Activated naive CD8-positive, alpha-beta T cell (primary cell): ENCODE measurements around the gene AXIN2.

ENCODE experiments used
- H3K27ac Mint-ChIP-seq: one replicate; pipeline ENCODE4 v1.8.0; 2021; ENCODE audit warnings: mixed read lengths
- H3K27me3 Mint-ChIP-seq: one replicate; pipeline ENCODE4 v1.8.0; 2021; ENCODE audit warnings: mixed read lengths
- H3K36me3 Mint-ChIP-seq: one replicate; pipeline ENCODE4 v1.8.0; 2021; ENCODE audit warnings: mixed read lengths
- H3K4me1 Mint-ChIP-seq: one replicate; pipeline ENCODE4 v1.8.0; 2021; ENCODE audit warnings: low read depth, mixed read lengths
- H3K4me3 Mint-ChIP-seq: one replicate; pipeline ENCODE4 v1.8.0; 2021; ENCODE audit warnings: mild to moderate bottlenecking, mixed read lengths
- H3K9me3 Mint-ChIP-seq: one replicate; pipeline ENCODE4 v1.8.0; 2021; ENCODE audit warnings: low read depth, mixed read lengths

Gene AXIN2

DNA sequence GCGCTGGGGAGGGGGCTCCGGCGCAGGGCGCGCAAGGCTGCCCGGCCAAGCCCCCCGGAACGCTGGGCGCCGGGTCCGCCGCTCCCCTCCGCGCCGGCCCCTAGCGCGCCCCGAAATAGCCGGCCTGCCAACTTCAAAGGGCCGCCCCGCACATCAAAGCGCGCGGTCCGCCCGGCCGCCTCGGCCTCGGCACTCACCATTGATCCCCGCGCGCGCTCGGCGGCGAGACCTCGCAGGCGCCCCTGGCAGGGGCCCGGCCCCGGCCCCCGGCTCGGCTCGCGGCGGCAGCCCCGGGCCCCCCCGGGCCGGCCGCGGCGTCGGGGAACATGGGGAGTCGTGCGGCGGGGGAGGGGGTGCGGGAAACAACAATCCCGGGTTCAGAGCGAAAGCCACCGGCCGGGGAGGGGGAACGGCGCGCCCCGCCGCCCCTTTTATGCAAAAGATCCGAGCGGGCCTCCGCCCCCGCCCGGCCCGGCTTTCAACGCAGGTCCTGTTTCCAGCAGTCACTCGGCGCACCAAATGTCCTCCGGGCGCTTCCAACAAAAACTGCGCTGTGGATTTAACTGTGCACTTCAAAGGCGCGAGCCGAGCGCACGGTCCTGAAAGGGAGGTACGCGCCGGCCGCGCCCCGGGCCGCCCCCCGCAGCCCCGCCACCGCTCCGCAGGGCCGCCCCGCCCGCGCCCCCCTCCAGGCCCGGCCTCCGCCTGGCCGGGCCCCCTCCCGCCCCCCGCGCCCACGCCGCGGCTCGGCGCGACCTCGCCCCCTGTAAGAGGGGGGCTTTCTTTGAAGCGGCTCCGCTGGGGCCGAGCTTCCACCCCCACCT lies 608 bp downstream of the AXIN2 start:
- Mint-ChIP-seq H3K9me3 (no peaks in the 10 kb centered on the region), H3K4me3 (peak overlapping the region; percentile 70), H3K4me1 (peaks cover 31% of the 10 kb centered on the region), H3K36me3 (no peaks in the 10 kb centered on the region), H3K27ac (peak overlapping the region; percentile 46), H3K27me3 (no peaks in the 10 kb centered on the region)

DNA sequence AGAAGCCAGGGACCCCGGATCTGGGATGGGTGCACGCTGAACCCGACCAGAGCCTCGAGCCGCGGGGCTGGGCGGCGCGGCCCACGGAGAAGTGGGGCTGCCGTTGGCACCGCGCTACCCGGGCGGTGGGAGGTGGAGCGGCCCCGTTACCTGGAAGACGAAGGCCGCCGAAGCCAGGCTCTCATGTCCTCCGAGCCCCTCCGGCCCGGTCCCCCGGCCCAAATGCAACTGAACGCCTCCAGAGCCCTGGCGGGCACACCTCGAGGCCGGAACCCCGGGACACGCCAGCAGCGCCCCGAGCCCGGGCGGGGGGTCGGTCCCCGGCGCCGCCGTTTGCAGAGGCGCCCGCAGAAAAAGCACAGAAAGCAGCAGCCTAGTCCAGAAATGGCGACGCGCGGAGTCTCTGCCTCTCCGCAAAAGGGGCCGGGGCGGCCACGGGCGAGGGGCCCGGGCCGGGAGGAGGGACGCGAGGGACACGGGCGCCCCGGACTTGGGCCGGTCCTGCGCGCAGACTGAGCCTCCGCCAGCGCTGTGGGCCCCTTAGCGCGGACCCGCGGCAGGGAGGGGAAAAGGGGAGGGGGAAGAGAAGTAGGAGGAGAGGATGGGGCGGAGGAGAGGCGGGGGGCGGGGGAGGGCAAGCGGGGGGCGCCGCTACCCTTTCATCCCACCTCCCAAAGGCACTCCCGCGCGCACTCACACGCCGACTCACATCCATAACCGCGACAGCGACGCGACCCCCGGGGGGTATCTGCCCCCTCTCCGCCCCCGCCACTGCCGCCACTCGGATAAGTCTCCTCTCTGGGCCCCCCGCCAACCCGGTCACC lies 1.4 kb downstream of the AXIN2 start:
- no peaks in the 10 kb centered on the region for H3K36me3 Mint-ChIP-seq
- H3K4me3 Mint-ChIP-seq: peak overlapping the region; percentile 62
- H3K9me3 Mint-ChIP-seq: no peaks in the 10 kb centered on the region
- H3K27ac Mint-ChIP-seq: no peak overlapping the region
- no peaks in the 10 kb centered on the region for H3K27me3 Mint-ChIP-seq
- peaks cover 31% of the 10 kb centered on the region for H3K4me1 Mint-ChIP-seq

DNA sequence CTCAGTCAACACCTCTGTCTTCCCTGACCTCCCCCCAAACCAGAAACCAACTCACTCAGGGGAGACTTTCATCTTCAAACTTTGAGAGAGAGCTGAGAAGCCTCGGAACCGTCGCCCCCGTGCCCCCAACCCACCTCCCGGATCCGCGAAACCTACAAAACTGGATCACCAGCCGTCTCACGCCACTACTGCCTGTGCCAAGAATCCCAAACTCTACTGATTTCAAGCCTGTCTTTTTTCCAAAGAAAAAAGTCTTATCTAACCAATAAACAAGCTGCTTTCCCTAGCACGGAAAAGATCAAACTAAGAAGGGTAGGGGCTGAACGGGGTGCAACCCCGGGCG lies 2.0 kb downstream of the AXIN2 start:
- Mint-ChIP-seq H3K27ac (peak overlapping the region; percentile 86), H3K27me3 (no peaks in the 10 kb centered on the region), H3K9me3 (no peaks in the 10 kb centered on the region), H3K36me3 (no peaks in the 10 kb centered on the region), H3K4me1 (peaks cover 33% of the 10 kb centered on the region), H3K4me3 (no peak overlapping the region)

DNA sequence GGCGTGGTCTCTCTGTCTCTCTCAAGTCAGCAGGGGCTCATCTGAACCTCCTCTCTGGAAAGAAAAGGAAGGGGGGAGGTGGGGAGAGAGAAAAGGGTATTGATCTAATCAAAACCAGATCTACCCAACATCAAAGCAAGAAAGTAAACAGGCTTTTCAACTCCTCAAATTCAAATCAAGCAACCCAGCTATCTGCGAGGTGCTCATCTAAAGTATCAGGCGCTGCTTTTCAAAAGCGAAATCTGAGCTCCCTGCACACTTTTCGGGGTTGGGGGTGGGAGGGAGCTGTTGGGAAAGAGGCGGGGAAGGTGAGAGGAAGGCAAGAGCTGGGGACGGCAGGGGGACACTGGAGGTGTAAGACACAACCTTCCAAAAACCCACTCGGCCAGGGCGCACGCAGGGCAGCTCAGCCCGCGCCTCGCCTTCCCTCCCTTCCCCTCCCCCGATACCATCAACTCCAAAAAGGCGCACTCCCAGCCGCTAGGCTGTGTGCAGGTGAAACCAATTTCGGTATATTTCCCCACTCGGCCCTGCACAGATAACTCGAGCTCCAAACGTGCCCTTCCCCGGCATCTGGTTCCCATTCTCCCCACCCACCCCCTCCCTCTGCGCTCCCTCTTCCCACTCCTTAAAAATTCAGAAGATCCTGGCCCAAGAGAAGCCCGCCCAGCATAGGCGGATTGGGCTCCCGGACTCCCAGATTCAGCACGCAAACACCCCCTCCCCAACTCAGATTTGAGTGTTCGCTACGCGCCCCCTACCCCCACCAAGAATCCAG lies 2.6 kb downstream of the AXIN2 start:
- H3K4me3 Mint-ChIP-seq: no peak overlapping the region
- H3K4me1 Mint-ChIP-seq: peaks cover 33% of the 10 kb centered on the region
- no peaks in the 10 kb centered on the region for H3K27me3 Mint-ChIP-seq
- H3K9me3 Mint-ChIP-seq: no peaks in the 10 kb centered on the region
- peaks cover 2% of the 10 kb centered on the region for H3K36me3 Mint-ChIP-seq
- no peak overlapping the region for H3K27ac Mint-ChIP-seq

DNA sequence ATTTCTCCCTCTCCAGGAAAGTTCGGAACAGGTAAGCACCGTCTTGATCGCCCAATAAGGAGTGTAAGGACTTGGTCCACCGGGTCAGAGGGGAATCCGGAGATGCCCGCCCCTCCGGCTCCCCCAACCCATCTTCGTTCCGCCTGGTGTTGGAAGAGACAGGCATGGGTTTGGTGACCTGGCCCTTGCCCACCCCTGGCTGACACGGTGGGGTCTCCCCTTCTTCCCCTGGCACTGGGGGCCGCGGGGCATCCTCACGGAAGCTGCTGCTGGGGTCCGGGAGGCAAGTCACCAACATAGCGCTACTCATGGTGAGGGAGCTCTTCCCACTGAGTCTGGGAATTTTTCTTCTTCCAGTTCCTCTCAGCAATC lies 3.2 kb downstream of the AXIN2 start:
- Mint-ChIP-seq H3K9me3 (no peaks in the 10 kb centered on the region), H3K27me3 (no peaks in the 10 kb centered on the region), H3K27ac (no peak overlapping the region), H3K4me3 (no peak overlapping the region), H3K4me1 (peaks cover 32% of the 10 kb centered on the region), H3K36me3 (peaks cover 2% of the 10 kb centered on the region)

DNA sequence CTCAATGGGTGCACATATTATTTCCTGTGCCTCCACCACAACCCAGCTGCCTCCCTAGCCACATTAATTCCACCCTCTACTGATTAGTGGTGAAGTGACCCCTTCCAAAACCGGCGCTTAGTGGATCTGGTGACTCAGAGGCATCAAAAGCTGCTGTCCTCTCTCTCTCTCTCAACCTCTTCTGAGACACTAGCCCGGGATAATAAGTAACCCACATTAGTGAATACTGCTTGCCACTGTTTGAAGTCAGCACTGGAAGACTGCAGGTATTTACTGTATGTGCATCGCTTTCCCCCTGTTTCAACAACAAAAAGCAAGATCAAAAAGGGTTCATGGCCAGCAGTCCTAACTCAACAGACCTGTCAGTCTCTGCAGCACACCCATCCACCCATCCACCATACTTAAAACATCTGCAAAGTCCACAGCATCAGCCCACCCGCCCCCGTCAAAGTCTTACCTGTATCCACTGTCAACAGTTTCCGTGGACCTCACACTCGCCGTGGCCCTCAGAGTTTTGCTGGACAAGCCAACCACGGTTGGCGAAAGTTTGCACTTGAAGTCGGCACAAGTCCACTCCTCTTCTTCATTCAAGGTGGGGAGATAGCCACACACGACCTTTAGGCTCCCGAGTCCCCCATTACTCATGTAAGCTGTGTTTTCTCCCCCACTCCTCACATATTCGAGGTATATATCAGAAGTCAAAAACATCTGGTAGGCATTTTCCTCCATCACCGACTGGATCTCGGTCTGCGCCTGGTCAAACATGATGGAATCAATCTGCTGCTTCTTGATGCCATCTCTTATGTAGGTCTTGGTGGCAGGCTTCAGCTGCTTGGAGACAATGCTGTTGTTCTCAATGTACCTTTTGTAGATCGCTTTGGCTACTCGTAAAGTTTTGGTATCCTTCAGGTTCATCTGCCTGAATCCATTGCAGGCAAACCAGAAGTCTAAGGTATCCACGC lies 3.8 kb downstream of the AXIN2 start:
- no peaks in the 10 kb centered on the region for H3K9me3 Mint-ChIP-seq

DNA sequence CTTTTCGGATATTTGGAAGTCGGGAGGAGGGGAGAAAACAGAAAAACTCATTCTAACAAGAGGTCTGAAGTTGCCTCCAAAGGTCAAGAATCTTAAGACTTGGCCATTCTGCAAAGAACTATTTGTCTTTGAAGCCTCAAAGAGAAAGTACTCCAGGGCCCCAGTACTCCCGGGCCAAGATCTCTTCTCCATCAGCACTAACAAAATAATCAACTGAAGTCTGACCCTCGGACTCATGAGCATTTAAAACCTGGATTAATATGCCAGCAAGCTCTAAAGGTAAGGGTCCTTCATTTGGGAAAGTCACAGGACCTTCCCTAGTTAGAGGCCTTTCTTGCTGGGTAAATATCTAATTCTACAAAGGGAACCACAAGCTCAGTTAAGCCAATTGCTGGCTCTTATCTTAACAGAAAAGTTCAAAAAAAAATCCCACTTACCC lies 4.5 kb downstream of the AXIN2 start:
- H3K4me3 Mint-ChIP-seq: no peak overlapping the region
- H3K9me3 Mint-ChIP-seq: no peaks in the 10 kb centered on the region
- H3K4me1 Mint-ChIP-seq: peaks cover 34% of the 10 kb centered on the region
- no peak overlapping the region for H3K27ac Mint-ChIP-seq
- no peaks in the 10 kb centered on the region for H3K27me3 Mint-ChIP-seq
- peaks cover 5% of the 10 kb centered on the region for H3K36me3 Mint-ChIP-seq

More for the DNA sequence above, 3.8 kb downstream of the AXIN2 start:
- Mint-ChIP-seq H3K36me3 (peaks cover 5% of the 10 kb centered on the region), H3K27ac (no peak overlapping the region), H3K4me1 (peaks cover 31% of the 10 kb centered on the region), H3K27me3 (no peaks in the 10 kb centered on the region), H3K4me3 (no peak overlapping the region)

DNA sequence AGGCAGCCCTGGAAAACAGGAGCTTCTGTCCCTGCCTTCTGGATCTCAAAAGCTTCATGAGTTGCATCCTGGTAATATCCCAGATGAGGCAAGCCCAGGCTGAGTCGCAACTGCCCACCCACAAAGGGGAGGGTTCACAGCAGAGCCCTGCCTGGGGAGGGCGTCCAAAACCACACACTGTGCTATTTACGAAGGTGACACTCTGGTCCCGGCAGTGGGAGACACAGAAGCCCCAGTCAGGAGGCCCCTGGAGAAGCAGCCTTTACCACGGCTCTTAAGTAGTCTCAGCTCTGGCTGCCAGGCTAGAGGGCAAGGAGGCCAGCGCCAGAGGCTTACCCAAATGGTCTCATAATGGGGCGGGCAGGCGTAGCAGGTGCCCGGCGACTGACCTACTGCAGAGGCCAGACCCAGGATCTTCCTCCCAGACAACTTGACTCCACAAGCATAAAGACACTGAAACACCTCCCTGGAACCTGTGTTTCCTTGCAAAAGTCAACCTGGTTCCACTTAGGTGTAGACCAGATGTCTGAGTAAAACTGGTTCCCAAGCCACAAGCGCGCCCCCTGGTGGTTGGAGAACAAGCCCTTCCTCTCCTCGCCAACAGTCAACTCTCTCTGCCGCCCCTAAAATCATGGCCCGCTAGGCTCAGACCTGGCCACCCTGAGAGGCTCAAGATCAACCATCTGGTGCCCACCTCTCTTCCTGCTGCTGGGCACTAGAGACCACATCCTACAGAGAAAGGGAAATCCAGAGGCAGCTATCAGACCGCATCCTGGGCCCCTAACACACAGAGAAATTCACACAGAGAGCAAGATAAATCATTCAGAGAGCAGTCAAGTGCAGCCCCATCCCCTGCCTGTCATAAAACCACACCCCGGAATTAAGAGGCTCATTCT lies 5.2 kb downstream of the AXIN2 start:
- Mint-ChIP-seq H3K4me1 (peaks cover 36% of the 10 kb centered on the region), H3K9me3 (no peaks in the 10 kb centered on the region), H3K4me3 (peak overlapping the region; percentile 13), H3K27me3 (no peaks in the 10 kb centered on the region), H3K36me3 (peaks cover 5% of the 10 kb centered on the region), H3K27ac (peak overlapping the region; percentile 22)

DNA sequence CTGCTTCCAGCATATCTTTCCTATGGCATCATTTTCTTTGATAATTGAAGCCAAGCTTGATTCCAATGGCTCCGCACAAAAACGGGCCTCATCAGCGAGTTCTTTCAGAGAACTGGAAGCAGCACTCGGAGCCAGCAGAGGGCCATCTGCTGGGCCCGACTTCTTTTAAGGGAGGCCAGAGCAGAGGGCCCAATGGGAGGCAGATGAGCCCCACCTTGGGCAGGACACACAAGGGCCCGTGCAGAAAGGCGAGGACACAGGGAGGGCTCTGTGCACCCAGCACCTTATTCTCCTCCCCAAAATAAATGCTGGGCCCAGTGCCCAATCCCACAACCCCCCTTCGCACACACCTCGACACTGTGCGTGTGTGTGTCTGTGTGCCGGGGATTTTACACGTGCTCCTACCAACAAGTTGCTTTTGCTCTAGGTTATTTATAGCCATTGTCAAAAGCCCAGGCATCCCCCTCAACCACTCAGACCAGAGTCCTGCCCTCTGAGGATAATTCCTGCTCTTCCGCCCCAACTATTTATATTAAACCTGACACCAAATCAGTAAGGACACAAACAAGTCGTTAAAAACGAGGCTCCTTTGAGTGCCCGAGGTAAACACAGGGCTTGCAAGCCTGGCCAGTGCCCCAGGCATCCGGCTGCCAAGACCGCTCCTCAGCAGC lies 6.8 kb downstream of the AXIN2 start:
- Mint-ChIP-seq H3K9me3 (no peaks in the 10 kb centered on the region), H3K36me3 (peaks cover 13% of the 10 kb centered on the region), H3K4me1 (peaks cover 47% of the 10 kb centered on the region), H3K27ac (no peak overlapping the region), H3K27me3 (no peaks in the 10 kb centered on the region), H3K4me3 (no peak overlapping the region)

DNA sequence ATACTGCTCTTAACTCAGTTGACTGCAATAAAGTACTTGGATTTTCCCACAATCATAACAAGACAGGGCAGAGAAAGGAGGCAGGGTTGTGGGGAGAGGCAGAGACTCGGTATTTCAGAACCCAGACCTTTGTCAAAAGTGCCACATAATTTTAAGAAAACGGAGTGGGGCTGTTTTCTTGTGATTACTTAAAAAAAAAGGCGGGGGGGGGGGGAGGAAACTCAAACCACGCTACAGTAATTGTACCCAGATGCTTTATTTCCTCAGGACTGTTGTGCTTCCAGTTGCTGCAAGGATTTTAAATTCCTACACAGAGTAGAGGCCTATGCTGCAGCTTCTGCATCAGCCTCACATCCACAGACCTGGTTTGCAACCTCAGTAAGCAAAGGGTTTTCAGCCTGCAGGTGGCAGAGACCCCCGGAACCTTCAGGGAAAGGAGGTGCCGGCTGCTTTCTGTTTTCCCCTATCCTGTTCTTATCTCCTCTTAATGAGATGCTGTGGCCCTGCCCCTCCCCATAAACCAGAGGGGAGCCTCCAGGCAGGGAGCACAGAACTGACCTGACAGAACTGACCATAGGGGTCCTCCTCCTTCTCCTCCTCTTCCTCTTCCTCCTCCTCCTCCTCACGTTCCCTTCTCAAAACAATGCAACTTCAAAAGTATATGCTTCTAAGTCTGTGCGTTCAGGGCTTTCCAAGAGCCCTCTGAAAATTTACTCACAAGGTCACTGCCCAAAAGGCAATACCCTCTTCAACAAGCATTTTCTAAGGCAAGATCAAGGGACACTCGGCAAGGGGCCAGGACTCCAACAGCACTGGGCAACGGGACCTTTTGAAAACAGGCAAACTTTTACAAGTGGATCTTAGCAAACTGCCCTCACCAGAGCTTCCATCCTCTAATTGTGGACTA lies 7.5 kb downstream of the AXIN2 start:
- Mint-ChIP-seq H3K9me3 (no peaks in the 10 kb centered on the region), H3K36me3 (peaks cover 19% of the 10 kb centered on the region), H3K4me3 (peak overlapping the region; percentile 75), H3K4me1 (peaks cover 50% of the 10 kb centered on the region), H3K27ac (peak overlapping the region; percentile 56), H3K27me3 (no peaks in the 10 kb centered on the region)

DNA sequence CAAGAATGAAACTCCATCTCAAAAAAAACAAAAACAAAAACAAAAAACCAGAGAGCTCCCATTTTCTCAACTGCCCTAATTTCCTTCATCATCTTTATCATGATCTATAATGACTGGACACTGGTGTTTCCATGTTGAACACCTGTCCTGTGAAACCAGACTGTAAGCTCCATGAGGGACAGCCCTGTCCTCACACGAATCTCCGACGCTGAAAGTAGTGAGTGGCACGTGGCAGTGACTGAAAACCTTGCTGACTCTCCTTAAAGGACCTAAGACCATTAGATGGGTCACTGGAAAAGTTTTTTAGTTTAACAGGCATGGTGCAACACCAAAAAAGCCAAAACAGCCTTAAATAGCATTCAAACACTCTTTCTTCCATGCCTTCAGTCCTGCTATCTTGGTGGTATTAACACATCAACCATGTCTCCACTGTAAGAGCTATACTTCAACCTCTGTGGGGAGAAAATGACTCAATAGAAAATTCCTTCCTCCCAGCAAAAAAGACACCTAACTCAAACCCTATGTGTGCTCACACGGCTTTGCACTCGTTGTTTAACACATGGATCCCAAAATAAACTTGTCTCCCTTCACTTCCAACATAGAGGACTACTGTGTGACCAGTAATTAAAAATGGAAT lies 8.3 kb downstream of the AXIN2 start:
- Mint-ChIP-seq H3K4me3 (peak overlapping the region; percentile 71), H3K9me3 (no peaks in the 10 kb centered on the region), H3K4me1 (peaks cover 52% of the 10 kb centered on the region), H3K27ac (peak overlapping the region; percentile 56), H3K36me3 (peaks cover 24% of the 10 kb centered on the region), H3K27me3 (no peaks in the 10 kb centered on the region)

DNA sequence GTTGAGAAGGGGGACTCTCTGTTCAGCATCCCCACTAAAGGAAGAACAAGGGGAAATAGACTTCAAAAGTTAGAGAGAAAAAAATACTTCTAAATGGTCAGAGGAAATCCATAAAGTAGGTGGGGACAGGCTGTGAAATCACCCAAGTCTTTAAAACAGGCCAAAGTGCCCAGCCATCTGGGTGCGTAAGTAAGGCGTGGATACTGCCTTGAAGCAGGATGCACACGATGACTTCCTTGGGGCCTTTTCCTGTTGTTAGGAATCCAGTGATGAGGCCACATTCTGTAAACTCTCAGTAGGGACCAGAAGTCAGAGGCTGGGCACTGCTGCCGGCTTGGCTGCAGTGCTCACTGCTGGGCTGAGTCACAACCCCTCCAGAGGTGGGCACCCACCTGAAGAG lies 9.2 kb downstream of the AXIN2 start:
- Mint-ChIP-seq H3K27me3 (no peaks in the 10 kb centered on the region), H3K9me3 (no peaks in the 10 kb centered on the region), H3K27ac (no peak overlapping the region), H3K4me3 (no peak overlapping the region), H3K4me1 (peaks cover 60% of the 10 kb centered on the region), H3K36me3 (peaks cover 30% of the 10 kb centered on the region)
